ENCODE data around the gene DHX34. TPM values are rescaled to one million over a fixed set of nuclear protein-coding genes. Genes with fewer than 3 reads are reported as not detected.

The DHX34 gene
- total RNA-seq, 1 experiment from 2014 or later: 23.0 TPM

DNA sequence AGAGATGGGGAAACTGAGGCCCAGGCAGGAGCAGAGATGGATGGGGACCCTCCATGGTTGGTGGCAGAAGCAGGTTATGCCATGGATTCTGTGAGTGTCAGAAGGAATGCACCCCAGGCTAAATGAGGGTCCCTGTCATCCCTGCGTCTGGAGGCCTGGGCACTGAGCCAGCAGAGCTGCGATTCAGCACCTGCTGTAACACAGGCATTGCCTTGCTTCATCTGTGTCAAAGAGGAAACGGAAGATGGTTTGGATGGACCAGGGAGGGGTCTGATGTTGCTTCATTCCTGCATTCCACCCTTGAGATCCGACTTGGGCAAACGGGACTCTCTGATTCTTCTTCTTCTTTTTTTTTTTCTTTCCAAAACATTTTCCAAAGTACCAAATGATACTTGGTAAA is 38.3 kb upstream of the DHX34 start:
- intact Hi-C loops (cut with micrococcal nuclease; ENCODE audit: unreplicated experiment): no loop called here
- Histone ChIP-seq H3K9me2 (ENCODE audit: insufficient read depth) (no peaks in the 10 kb centered on the region), H3K4me3 (no peak overlapping the region), H3K4me1 (replicated peaks; ENCODE audit: insufficient read depth) (peaks cover 41% of the 10 kb centered on the region), H3K9me3 (ENCODE audit: insufficient read depth, low read depth) (no peaks in the 10 kb centered on the region), H3K27ac (peak overlapping the region; percentile 35), H2AFZ (no peak overlapping the region), H3K4me2 (peak overlapping the region; percentile 52), H4K20me1 (ENCODE audit: insufficient read depth) (no peaks in the 10 kb centered on the region), H3K79me2 (ENCODE audit: low read depth) (no peaks in the 10 kb centered on the region), H3F3A (ENCODE audit: insufficient read depth, low read depth) (peaks cover 40% of the 10 kb centered on the region; the same call in 1 of the 2 replicates), H3K27me3 (ENCODE audit: insufficient read depth, low read depth) (no peaks in the 10 kb centered on the region), H3K36me3 (ENCODE audit: low read depth) (no peaks in the 10 kb centered on the region)
- CTCF ChIA-PET: no interaction called here
- TF ChIP-seq EZH2 (IDR thresholded peaks at IDR 0.05; ENCODE audit: low read depth) (no peak), CTCF (conservative IDR thresholded peaks at IDR 0.05) (no peak)
- BruUV-seq (replicated peaks): no TSS peak
- POLR2A ChIA-PET (ENCODE audit: unreplicated experiment): no interaction called here
- peak; percentile 67 to 89 for DNase-seq

GRCh38 chr19:47312366-47313006 is 36.6 kb upstream of the DHX34 start:
- Histone ChIP-seq H3K9me2 (ENCODE audit: insufficient read depth) (no peaks in the 10 kb centered on the region), H3K27me3 (ENCODE audit: insufficient read depth, low read depth) (no peaks in the 10 kb centered on the region), H4K20me1 (ENCODE audit: insufficient read depth) (no peaks in the 10 kb centered on the region), H2AFZ (no peak overlapping the region), H3F3A (ENCODE audit: insufficient read depth, low read depth) (peaks cover 40% of the 10 kb centered on the region; the same call in 1 of the 2 replicates), H3K9me3 (ENCODE audit: insufficient read depth, low read depth) (no peaks in the 10 kb centered on the region), H3K27ac (0 out of 2 replicates have a peak overlapping the region, but pooled peaks have one; percentile 13), H3K4me3 (no peak overlapping the region), H3K4me2 (no peak overlapping the region), H3K36me3 (ENCODE audit: low read depth) (no peaks in the 10 kb centered on the region), H3K4me1 (replicated peaks; ENCODE audit: insufficient read depth) (peaks cover 35% of the 10 kb centered on the region), H3K79me2 (ENCODE audit: low read depth) (no peaks in the 10 kb centered on the region)
- intact Hi-C loops (cut with micrococcal nuclease; ENCODE audit: unreplicated experiment): no loop called here
- DNase-seq: no peak
- POLR2A ChIA-PET (ENCODE audit: unreplicated experiment): no interaction called here
- BruUV-seq (replicated peaks): no TSS peak
- CTCF ChIA-PET: no interaction called here
- TF ChIP-seq EZH2 (IDR thresholded peaks at IDR 0.05; ENCODE audit: low read depth) (no peak), CTCF (conservative IDR thresholded peaks at IDR 0.05) (no peak)

DNA sequence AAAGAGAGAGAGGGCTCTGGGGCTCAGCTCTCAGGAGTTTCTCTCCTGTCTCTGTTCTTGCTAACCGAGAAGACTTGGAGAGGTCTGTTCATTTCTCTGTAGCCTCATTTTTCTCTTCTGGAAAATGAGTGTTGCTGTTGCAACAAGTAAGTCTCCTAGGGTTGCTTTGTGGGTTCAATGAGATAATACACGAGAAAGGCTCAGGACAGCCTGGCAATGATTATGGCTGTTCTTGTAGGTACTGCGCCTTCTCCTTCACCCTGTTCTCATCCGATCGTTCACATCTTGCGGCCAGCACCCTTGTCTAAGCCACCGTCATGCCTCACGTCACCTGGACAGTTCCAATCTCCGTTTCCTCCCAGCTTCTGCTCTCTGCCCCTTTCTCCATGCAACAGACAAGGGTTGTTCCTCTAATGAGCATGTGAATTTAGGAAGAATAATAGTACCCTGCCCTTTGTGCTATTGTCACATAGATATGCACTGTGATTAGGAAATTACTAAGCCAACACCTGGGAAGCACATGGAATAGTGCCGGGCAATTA is 35.3 kb upstream of the DHX34 start:
- TF ChIP-seq EZH2 (IDR thresholded peaks at IDR 0.05; ENCODE audit: low read depth) (no peak), CTCF (conservative IDR thresholded peaks at IDR 0.05) (no peak)
- Histone ChIP-seq H3K36me3 (ENCODE audit: low read depth) (no peaks in the 10 kb centered on the region), H3K79me2 (ENCODE audit: low read depth) (no peaks in the 10 kb centered on the region), H3K4me2 (no peak overlapping the region), H4K20me1 (ENCODE audit: insufficient read depth) (no peaks in the 10 kb centered on the region), H2AFZ (no peak overlapping the region), H3K4me3 (no peak overlapping the region), H3K9me2 (ENCODE audit: insufficient read depth) (no peaks in the 10 kb centered on the region), H3F3A (ENCODE audit: insufficient read depth, low read depth) (peaks cover 40% of the 10 kb centered on the region; the same call in 1 of the 2 replicates), H3K27ac (peak overlapping the region; percentile 4; the same call in 1 of the 2 replicates), H3K4me1 (replicated peaks; ENCODE audit: insufficient read depth) (peaks cover 31% of the 10 kb centered on the region), H3K9me3 (ENCODE audit: insufficient read depth, low read depth) (no peaks in the 10 kb centered on the region), H3K27me3 (ENCODE audit: insufficient read depth, low read depth) (no peaks in the 10 kb centered on the region)
- intact Hi-C loops (cut with micrococcal nuclease; ENCODE audit: unreplicated experiment): no loop called here
- ChIA-PET CTCF (no interaction called here), POLR2A (ENCODE audit: unreplicated experiment) (no interaction called here)
- no peak for DNase-seq
- BruUV-seq (replicated peaks): no TSS peak

Data from PC-9 (cell line).